GM18951 (cell line): ENCODE measurements around the gene CCNDBP1.
A peak's percentile ranks its signal among the peaks of the same experiment; 100 is the strongest.
"Not testable (repeated sequence)": the region's sequence is repeated elsewhere in the genome, so short reads cannot be mapped to it uniquely, and the experiment has no call there.

Source experiments
- POLR2A ChIP-seq: IDR thresholded peaks from 4 replicates; pipeline ENCODE4 v1.6.1; 2011; ENCODE audit warnings: mild to moderate bottlenecking; ENCODE audit not compliant: insufficient read length, insufficient read depth; ENCODE audit errors: extremely low read depth
- in situ Hi-C: fragments of 300-500 bp; cut with MboI; formaldehyde crosslinking; loops from one replicate; pipeline ENCODE4 v1.12.0; 2022; ENCODE audit warnings: low sequenced_read_pairs, mixed read lengths, inconsistent platforms; ENCODE audit not compliant: unreplicated experiment

Gene CCNDBP1, protein sequence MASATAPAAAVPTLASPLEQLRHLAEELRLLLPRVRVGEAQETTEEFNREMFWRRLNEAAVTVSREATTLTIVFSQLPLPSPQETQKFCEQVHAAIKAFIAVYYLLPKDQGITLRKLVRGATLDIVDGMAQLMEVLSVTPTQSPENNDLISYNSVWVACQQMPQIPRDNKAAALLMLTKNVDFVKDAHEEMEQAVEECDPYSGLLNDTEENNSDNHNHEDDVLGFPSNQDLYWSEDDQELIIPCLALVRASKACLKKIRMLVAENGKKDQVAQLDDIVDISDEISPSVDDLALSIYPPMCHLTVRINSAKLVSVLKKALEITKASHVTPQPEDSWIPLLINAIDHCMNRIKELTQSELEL

DNA sequence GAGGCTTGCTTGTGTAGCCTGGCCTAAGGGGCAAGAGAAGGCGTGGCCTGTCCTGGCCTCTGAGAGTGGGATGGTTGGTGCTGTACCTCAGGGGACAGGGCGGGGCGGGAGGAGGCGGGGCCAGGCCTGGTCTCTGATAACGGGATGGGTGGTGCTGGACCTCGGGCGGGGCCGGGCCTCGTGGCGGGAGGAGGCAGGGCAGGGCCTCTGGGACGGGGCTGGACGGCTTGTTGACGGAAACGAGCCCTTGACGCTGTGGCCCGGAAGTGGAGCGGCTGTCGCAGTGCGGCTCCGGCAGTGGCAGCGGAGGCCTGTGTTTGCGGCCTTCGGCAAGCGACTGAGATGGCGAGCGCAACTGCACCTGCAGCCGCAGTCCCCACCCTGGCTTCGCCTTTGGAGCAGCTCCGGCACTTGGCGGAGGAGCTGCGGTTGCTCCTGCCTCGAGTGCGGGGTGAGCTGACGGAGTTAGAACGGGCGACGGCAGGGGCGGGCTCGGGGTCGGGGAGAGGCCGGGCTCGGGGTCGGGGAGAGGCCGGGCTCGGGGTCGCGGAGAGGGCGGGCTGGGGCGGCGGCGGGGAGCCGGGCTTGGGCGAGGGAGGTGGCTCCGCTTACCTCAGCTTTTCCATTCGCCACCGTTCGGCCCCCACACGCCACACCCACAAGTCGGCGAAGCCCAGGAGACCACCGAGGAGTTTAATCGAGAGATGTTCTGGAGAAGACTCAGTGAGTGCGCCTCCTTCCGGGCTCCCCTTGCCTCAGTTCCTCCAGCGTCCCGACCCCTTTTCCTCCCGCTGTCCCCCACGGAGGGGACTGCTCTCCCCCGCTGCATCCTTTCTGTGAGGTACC, at the start of gene CCNDBP1:
CCNDBP1 (plus strand) TSS at position 247 of the 846 bp plus-strand sequence; CDS start at position 343, 96 bp downstream.
- in situ Hi-C loops = no loop called here
- TF ChIP-seq POLR2A = peak; percentile 91

DNA sequence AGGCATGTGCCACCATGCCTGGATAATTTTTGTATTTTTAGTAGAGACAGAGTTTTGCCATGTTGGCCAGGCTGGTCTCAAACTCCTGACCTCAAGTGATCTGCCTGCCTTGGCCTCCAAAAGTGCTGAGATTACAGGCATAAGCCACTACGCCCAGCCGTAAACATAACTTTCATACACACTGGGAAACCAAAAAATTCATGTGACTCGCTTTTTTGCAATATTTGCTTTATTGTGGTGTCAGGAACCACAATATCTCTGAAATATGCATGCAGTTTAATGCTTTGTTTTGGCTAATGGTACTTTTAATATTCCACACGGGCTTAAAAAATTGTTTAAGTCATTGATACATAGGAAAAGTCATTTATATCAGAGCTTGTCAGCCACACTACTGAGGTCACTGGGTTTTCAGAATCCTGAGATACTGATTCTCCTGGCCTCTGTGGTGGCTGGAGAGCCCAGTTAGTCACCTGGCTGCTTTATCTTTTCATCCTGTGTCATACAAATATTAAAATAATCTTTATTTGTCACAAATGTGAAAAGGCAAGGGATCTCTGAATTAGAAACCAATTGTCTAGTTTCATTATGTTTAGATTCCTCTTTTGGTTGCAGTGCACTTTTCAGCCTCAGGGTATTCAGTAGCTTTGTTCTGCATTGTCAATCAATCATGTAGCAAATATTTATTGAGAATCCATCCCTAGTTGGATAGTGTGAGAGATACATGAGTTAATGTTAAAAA, 41.8 kb upstream of the CCNDBP1 start:
- TF ChIP-seq POLR2A = no peak
- in situ Hi-C loops = no loop called here

DNA sequence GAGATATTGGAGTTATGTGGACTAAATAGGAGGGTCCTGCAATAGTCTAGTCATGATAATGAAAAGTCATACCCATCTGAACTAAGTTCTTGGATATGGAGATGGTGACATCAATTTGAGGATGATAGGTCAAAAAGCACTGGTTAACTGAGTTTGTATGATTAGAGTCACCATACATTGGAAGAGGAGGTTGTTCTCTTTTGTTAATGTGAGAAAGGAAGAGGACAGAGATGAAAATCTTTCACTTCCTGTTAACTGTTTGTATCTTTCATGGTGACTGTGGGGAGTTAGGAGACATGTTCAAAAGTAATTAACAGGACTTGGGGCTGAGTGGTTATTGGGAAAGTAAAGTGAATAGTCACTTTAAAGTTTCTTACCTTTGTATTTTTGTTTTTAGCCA, 40.7 kb upstream of the CCNDBP1 start:
- no peak for TF ChIP-seq POLR2A
- in situ Hi-C loops = no loop called here

DNA sequence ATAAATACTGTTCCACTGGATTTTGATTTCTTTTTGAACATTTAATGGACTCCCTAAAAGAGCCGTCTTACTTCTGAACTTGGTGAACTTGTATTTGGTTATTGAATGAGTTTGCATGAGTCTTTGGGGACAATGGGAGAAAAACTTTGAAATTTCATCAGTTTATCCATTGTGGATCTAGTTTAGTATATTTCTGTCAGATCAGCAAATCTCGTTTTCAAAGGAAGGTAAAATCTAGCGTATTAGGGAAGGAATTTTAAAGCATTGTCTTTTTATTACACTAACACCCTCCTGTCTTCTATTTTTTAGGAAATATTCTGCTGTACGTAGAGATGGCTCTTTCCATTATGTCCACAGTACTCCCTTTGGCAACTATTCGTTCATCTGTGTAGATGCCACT, 39.0 kb upstream of the CCNDBP1 start:
- in situ Hi-C loops = no loop called here
- no peak for TF ChIP-seq POLR2A

DNA sequence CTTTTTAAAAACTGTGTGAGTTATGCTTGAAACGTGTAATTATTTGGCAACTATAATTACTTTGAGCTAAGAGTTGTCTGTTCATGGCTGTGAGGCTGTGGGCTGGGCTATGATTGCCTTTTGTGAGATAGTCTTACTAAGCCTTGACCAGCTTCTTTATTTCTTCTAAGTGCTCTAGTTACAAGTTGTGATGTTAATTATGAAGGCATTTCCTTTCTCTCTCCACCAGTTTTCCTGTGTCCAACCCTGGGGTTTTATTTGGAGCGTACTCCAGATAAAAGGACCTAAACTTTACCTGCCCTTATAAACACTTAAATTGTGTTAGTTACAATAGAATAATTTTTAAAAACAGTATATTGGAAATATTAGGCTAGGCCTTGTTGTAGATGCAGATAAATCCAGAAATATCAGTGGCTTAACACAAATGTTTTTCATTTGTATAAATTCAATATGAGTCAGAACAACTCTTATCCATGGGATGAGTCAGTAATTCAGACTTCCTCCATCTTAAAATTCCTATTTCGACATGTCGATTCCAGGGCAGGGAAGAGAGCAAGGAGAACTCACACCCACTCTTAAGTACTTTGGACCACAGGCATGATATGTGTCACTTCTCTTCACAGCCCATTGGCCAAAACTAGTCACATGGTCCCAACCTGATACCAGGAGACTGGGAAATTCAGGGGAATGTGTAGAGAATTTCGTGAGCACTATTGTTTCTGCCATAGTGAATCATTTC, 34.8 kb upstream of the CCNDBP1 start:
- no peak for TF ChIP-seq POLR2A
- in situ Hi-C loops = no loop called here

DNA sequence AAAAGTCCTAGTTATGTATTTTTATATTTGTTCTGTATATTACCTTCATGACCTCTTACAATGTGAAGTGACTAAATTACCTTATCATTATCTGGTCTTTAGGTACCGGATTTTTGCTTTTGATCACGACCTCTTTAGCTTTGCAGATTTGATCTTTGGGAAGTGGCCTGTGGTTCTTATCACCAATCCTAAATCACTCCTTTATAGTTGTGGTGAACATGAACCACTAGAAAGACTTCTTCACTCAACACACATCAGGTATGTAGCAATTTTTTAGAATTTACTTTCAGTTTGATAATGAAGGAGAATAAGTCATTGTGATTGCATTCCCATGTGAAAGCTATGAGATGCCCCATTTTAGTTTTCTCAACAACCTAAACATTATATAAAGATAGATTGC, 33.5 kb upstream of the CCNDBP1 start:
- in situ Hi-C loops = no loop called here
- TF ChIP-seq POLR2A = no peak

DNA sequence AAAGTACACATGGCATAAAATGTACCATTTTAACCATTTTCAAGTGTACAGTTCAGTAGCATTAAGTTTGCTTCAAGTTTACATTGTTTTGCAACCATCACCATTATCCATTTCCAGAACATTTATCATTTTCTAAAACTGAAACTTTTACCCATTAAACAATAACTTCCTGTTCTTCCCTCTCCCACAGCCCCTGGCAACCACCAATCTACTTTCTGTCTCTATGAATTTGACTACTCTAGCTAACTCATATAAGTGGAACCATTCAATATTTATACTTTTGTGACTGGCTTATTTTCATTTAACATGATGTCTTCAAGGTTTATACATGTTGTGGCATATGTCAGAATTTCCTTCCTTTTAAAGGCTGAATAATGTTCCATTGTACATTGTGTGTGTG, 31.9 kb upstream of the CCNDBP1 start:
- in situ Hi-C loops = no loop called here
- no peak for TF ChIP-seq POLR2A

DNA sequence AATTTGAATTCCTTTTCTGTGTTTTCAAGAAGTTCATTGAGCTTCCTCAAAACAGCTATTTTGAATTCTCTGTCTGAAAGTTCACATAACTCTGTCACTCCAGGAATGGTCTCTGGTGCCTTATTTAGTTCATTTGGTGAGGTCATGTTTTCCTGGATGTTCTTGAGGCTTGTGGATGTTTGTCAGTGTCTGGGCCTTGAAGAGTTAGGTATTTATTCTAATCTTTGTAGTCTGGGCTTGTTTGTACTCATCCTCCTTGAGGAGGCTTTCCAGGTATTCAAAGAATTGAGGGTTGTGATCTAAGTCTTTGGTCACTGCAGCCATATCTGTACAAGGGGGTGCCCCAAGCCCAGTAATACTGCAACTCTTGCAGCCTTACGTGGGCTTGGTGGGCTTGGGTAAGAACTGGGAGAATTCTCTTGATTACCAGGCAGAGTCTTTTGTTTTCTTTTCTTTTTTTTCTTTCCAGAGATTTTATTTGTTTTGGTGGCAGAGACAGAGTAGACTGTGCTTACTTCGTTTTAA, 19.3 kb upstream of the CCNDBP1 start:
- TF ChIP-seq POLR2A = no peak
- in situ Hi-C loops = no loop called here

DNA sequence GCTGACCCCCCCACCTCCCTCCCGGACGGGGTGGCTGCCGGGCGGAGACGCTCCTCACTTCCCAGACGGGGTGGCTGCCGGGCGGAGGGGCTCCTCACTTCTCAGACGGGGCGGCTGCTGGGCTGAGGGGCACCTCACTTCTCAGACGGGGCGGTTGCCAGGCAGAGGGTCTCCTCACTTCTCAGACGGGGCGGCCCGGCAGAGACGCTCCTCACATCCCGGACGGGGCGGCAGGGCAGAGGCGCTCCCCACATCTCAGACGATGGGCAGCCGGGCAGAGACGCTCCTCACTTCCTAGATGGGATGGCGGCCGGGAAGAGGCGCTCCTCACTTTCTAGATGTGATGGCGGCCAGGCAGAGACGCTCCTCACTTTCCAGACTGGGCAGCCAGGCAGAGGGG, 17.9 kb upstream of the CCNDBP1 start:
- in situ Hi-C loops = not testable (repeated sequence)

DNA sequence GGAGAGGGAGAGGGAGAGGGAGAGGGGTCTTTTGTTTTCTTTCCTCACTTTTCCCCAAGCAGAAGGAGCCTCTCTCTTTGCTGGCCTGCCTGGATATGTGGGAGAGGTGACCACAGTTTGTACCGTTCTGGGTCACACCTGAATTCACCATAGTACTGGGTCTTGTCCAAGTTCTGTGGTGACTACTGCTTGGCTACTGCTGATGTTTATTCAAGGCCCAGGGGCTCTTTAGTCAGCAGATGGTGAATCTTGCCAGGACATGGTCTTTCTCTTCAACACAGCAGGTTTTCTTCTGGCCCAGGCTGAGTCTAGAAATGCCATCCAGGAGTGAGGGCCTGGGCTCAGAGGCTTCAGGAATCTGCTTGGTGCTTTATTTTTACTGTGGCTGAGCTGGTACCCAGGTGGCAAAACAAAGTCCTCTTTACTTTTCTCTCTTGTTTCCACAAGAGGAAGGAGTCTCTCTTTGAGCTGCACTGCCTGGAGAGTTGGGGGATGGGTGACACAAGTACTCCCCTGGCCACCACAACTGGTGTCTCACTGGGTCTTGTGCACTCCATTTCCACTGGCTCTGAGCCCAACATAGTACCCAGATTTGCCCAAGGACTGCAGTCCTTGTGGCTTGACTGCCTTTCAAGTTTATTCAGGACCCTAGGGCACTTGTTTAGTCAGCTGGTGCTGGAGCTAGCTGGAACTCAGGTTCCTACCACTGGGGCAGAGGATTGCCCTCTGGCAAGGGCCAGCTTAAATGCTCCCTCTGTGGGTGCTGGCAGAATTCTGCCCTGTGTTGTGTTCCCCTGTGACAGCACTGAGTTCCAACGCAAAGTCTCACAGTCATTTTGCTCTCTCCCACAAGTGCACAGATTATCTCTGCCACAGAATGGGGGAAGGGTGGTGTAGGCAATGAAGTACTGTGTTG, 16.8 kb upstream of the CCNDBP1 start:
- in situ Hi-C loops = no loop called here
- TF ChIP-seq POLR2A = no peak

DNA sequence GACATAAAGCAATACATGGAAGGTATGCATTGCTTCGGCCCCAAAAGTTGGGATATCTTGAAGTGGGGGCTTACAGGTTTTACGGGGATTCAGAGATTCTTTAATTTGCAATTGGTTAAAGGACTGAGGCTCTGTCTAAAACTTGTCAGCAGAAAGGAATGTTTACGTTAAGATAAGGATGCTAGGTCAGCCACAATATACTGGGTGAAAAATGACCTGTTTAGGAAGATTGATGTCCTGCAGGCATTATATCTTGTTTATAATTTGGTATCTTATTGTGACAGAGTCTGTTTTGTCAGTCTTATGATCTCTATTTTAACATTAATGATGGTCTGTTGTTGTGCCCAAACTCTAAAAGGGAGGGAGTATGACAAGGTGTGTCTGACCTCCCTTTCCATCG, 15.3 kb upstream of the CCNDBP1 start:
- no peak for TF ChIP-seq POLR2A
- in situ Hi-C loops = no loop called here

DNA sequence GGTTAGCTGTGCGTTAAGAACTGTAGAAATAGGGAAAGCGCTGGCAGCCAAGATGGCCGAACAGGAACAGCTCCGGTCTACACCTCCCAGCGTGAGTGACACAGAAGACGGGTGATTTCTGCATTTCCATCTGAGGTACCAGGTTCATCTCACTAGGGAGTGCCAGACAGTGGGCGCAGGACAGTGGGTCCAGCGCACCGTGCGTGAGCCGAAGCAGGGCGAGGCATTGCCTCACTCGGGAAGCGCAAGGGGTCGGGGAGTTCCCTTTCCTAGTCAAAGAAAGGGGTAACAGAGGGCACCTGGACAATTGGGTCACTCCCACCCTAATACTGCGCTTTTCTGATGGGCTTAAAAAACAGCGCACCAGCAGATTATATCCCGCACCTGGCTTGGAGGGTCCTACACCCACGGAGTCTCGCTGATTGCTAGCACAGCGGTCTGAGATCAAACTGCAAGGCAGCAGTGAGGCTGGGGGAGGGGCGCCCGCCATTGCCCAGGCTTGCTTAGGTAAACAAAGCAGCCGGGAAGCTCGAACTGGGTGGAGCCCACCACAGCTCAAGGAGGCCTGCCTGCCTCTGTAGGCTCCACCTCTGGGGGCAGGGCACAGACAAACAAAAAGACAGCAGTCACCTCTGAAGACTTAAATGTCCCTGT, 9.4 kb upstream of the CCNDBP1 start:
- in situ Hi-C loops = not testable (repeated sequence)

DNA sequence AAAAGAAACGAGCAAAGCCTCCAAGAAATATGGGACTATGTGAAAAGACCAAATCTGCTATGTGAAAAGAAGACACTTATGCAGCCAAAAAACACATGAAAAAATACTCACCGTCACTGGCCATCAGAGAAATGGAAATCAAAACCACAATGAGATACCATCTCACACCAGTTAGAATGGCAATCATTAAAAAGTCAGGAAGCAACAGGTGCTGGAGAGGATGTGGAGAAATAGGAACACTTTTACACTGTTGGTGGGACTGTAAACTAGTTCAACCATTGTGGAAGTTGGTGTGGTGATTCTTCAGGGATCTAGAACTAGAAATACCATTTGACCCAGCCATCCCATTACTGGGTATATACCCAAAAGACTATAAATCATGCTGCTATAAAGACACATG, 8.1 kb upstream of the CCNDBP1 start:
- in situ Hi-C loops = not testable (repeated sequence)
